CD4-positive, alpha-beta T cell (primary cell): ENCODE measurements around the gene CD6. TPM values are rescaled to one million over a fixed set of nuclear protein-coding genes. Genes with fewer than 3 reads are reported as not detected.

Experiments used
- ATAC-seq: fragments of 200-7000 bp; cut with Tn5 transposase; one replicate; pipeline ENCODE4 v1.10.0; 2022; ENCODE audit warnings: mild to moderate bottlenecking; ENCODE audit not compliant: poor library complexity
- CTCF ChIA-PET: fragments of 350-600 bp; sonication (Branson Sonifier 250); formaldehyde crosslinking; loops from one replicate; lab custom pipeline; 2021; ENCODE audit warnings: antibody characterized with exemption, inconsistent platforms; lab: Charles Lee
- POLR2A ChIA-PET: fragments of 350-600 bp; sonication (Branson Sonifier 250); formaldehyde crosslinking; loops from one replicate; lab custom pipeline; 2021; ENCODE audit warnings: antibody characterized with exemption, inconsistent platforms; lab: Charles Lee
- DNase-seq, 14 experiments: peaks; one replicate each; pipeline ENCODE4 v3.0.0-alpha.2; 2013 to 2020; ENCODE audit warnings: mixed read lengths in 2 of 14
- H3K27ac ChIP-seq, 2 donors: one replicate each; pipeline versions ENCODE4 v1.5.1 to v1.7.0; 2013; ENCODE audit warnings: low read length in 2 of 2, low read depth in 1 of 2, mild to moderate bottlenecking in 1 of 2
- H3K27me3 ChIP-seq, 2 experiments: 1 replicate in 1 of 2; 2 replicates in 1 of 2; pipeline versions ENCODE4 v1.6.1 to v1.7.0; 2013; ENCODE audit warnings: low read length in 2 of 2, control low read depth in 1 of 2, mild to moderate bottlenecking in 1 of 2, moderate library complexity in 1 of 2; ENCODE audit not compliant: insufficient read depth in 2 of 2, control insufficient read depth in 1 of 2
- H3K36me3 ChIP-seq: one replicate; pipeline ENCODE4 v1.6.1; 2013; ENCODE audit warnings: low read length, control low read depth; ENCODE audit not compliant: insufficient read depth
- H3K4me1 ChIP-seq: one replicate; pipeline ENCODE4 v1.6.1; 2013; ENCODE audit warnings: low read length, control low read depth; ENCODE audit not compliant: insufficient read depth
- H3K4me3 ChIP-seq: one replicate; pipeline ENCODE4 v1.5.1; 2013; ENCODE audit warnings: mild to moderate bottlenecking, low read length, moderate library complexity
- H3K9me3 ChIP-seq, 2 experiments: 1 replicate in 1 of 2; 2 replicates in 1 of 2; pipeline versions ENCODE4 v1.6.1 to v1.7.0; 2013; ENCODE audit warnings: low read length in 2 of 2, mild to moderate bottlenecking in 2 of 2, control low read depth in 1 of 2, moderate library complexity in 1 of 2; ENCODE audit not compliant: control insufficient read depth in 1 of 2, insufficient read depth in 1 of 2
- H3K27ac Mint-ChIP-seq: one replicate; pipeline ENCODE4 v1.8.0; 2020; ENCODE audit warnings: mixed read lengths
- H3K27me3 Mint-ChIP-seq: one replicate; pipeline ENCODE4 v1.8.0; 2021; ENCODE audit warnings: mixed read lengths
- H3K36me3 Mint-ChIP-seq: one replicate; pipeline ENCODE4 v1.8.0; 2021; ENCODE audit warnings: low read depth, mixed read lengths
- H3K4me1 Mint-ChIP-seq: one replicate; pipeline ENCODE4 v1.8.0; 2021; ENCODE audit warnings: low read depth, mixed read lengths
- H3K4me3 Mint-ChIP-seq: one replicate; pipeline ENCODE4 v1.8.0; 2020; ENCODE audit warnings: mild to moderate bottlenecking, mixed read lengths
- H3K9me3 Mint-ChIP-seq: one replicate; pipeline ENCODE4 v1.8.0; 2020; ENCODE audit warnings: mixed read lengths
- CTCF ChIP-seq: fragments of 200-600 bp; IDR thresholded peaks from one replicate; pipeline ENCODE4 v1.8.0; 2022; ENCODE audit warnings: antibody characterized with exemption, mild to moderate bottlenecking
- intact Hi-C, 2 experiments: fragments of 100-400 bp; cut with DNase I in 1 of 2; cut with micrococcal nuclease in 1 of 2; formaldehyde crosslinking; loops; one replicate each; pipeline versions ENCODE4 v1.15.1 to v1.9.0; 2023 to 2025; cut with DNase I, micrococcal nuclease
- total RNA-seq, 174 experiments: library from RNA in 2 of 174; stranded (reverse) in 2 of 174; gene quantifications; one replicate each; pipeline ENCODE4 v1.2.3 and lab custom pipeline; 2021 to 2026

Gene CD6
- total RNA-seq, 2 experiments from 2014 or later = 814 to 827 TPM

GRCh38 chr11:61042537-61042936 is 71.1 kb downstream of the CD6 start:
- intact Hi-C loops = loop anchor here (1.0 to 5.0 kb wide), 7 partner anchors 16 to 72 kb away; partner anchors contain the start of gene CD6 (in 1 of the 2)
- H3K27me3 ChIP-seq = no peaks in the 10 kb centered on the region
- ChIA-PET POLR2A (interaction anchor here (0.8 to 12.8 kb wide), 41 partner anchors 12 to 320 kb away, joined by 3 to 307 read pairs (median 10); partner anchors contain the start of genes CD5, CYB561A3, TMEM109 and TMEM138), CTCF (interaction anchor here (0.5 to 3.0 kb wide), 9 partner anchors 9 to 88 kb away, joined by 3 to 13 read pairs (median 6); no protein-coding TSS in a partner anchor)
- ATAC-seq (peak; percentile 39), DNase-seq (no peak)
- Mint-ChIP-seq H3K27ac (peak overlapping the region; percentile 98), H3K4me1 (peaks cover 62% of the 10 kb centered on the region), H3K27me3 (no peaks in the 10 kb centered on the region), H3K4me3 (peak overlapping the region; percentile 83), H3K9me3 (no peaks in the 10 kb centered on the region), H3K36me3 (no peaks in the 10 kb centered on the region)
- H3K4me3 ChIP-seq = peak overlapping the region; percentile 46
- no peaks in the 10 kb centered on the region for H3K9me3 ChIP-seq
- peaks cover 52% of the 10 kb centered on the region for H3K4me1 ChIP-seq
- peak overlapping the region; percentile 90 to 93 for H3K27ac ChIP-seq
- TF ChIP-seq CTCF = no peak
- H3K36me3 ChIP-seq = no peaks in the 10 kb centered on the region

GRCh38 chr11:61042961-61043540 is 71.6 kb downstream of the CD6 start:
- intact Hi-C loops = loop anchor here (1.0 to 5.0 kb wide), 7 partner anchors 17 to 72 kb away; partner anchors contain the start of gene CD6 (in 1 of the 2)
- no peak for TF ChIP-seq CTCF
- Mint-ChIP-seq H3K27me3 (no peaks in the 10 kb centered on the region), H3K4me3 (peak overlapping the region; percentile 83), H3K27ac (peak overlapping the region; percentile 98), H3K4me1 (peaks cover 62% of the 10 kb centered on the region), H3K9me3 (no peaks in the 10 kb centered on the region), H3K36me3 (no peaks in the 10 kb centered on the region)
- H3K36me3 ChIP-seq = no peaks in the 10 kb centered on the region
- H3K4me3 ChIP-seq = peak overlapping the region; percentile 46
- CTCF ChIA-PET = interaction anchor here (1.3 to 3.0 kb wide), 6 partner anchors 18 to 88 kb away, joined by 5 to 13 read pairs (median 8); no protein-coding TSS in a partner anchor
- peak overlapping the region; percentile 90 to 93 for H3K27ac ChIP-seq
- ATAC-seq (no peak), DNase-seq (peak in 4 of 14 experiments; percentile 14 to 86 (median 78))
- H3K9me3 ChIP-seq = no peaks in the 10 kb centered on the region
- POLR2A ChIA-PET = interaction anchor here (0.8 to 12.8 kb wide), 37 partner anchors 11 to 319 kb away, joined by 3 to 307 read pairs (median 11); partner anchors contain the start of genes CD5, CYB561A3, TMEM109 and TMEM138
- H3K27me3 ChIP-seq = no peaks in the 10 kb centered on the region
- peaks cover 53% of the 10 kb centered on the region for H3K4me1 ChIP-seq

- intact Hi-C loops = no loop called here
- no peak for TF ChIP-seq CTCF
- no peaks in the 10 kb centered on the region for H3K9me3 ChIP-seq
- H3K4me1 Mint-ChIP-seq = peaks cover 74% of the 10 kb centered on the region
- no peak overlapping the region for H3K4me3 Mint-ChIP-seq
- no peaks in the 10 kb centered on the region for H3K36me3 Mint-ChIP-seq
- peak overlapping the region; percentile 58 for H3K27ac Mint-ChIP-seq
- peaks cover 50% of the 10 kb centered on the region for H3K4me1 ChIP-seq
- no peaks in the 10 kb centered on the region for H3K27me3 ChIP-seq
- ChIA-PET POLR2A (interaction anchor here (0.9 to 12.8 kb wide), 6 partner anchors 8 to 69 kb away, joined by 3 to 307 read pairs (median 49); no protein-coding TSS in a partner anchor), CTCF (interaction anchor here (1.3 to 2.0 kb wide), 4 partner anchors 9 to 131 kb away, joined by 3 to 9 read pairs (median 6); partner anchors contain the start of gene TMEM109)
- no peak overlapping the region for H3K27ac ChIP-seq
- ATAC-seq (no peak), DNase-seq (no peak)
- H3K27me3 Mint-ChIP-seq = no peaks in the 10 kb centered on the region
- no peak overlapping the region for H3K4me3 ChIP-seq
- H3K36me3 ChIP-seq = no peaks in the 10 kb centered on the region
- H3K9me3 Mint-ChIP-seq = no peaks in the 10 kb centered on the region
These were observed 73.8 kb downstream of the CD6 start for GRCh38 chr11:61045271-61045670.
